Stimulated activated CD4-positive, alpha-beta T cell treated with anti-CD3 and anti-CD28 coated beads, Interleukin-2, amount 100 ng/mL, for 48 hours (primary cell): ENCODE results near the gene FAM131A.
"Not testable (repeated sequence)": the region's sequence is repeated elsewhere in the genome, so short reads cannot be mapped to it uniquely, and the experiment has no call there.

ENCODE experiments used
- DNase-seq, 2 donors: peaks; one replicate each; pipeline ENCODE4 v3.0.0-alpha.2; 2020

FAM131A gene

GRCh38 chr3:184317201-184317600 is 20.2 kb upstream of the FAM131A start:
- DNase-seq: no peak

- no peak for DNase-seq
Measured at GRCh38 chr3:184320104-184320445, 17.3 kb upstream of the FAM131A start.

GRCh38 chr3:184321666-184322065 is 15.7 kb upstream of the FAM131A start:
- DNase-seq: no peak

- DNase-seq: no peak
Measured at GRCh38 chr3:184322731-184323487, 14.5 kb upstream of the FAM131A start.

GRCh38 chr3:184323696-184324095 is 13.7 kb upstream of the FAM131A start:
- no peak for DNase-seq

- no peak for DNase-seq
Measured at GRCh38 chr3:184325269-184325668, 12.1 kb upstream of the FAM131A start.

GRCh38 chr3:184325715-184326369 is 11.6 kb upstream of the FAM131A start:
- no peak for DNase-seq

- DNase-seq: no peak
Measured at GRCh38 chr3:184327171-184327570, 10.2 kb upstream of the FAM131A start.

- DNase-seq: no peak
Measured at GRCh38 chr3:184328516-184328915, 8.9 kb upstream of the FAM131A start.

- no peak for DNase-seq
Measured at GRCh38 chr3:184332370-184333090, 4.9 kb upstream of the FAM131A start.

GRCh38 chr3:184333190-184333589 is 4.2 kb upstream of the FAM131A start:
- no peak for DNase-seq

GRCh38 chr3:184333700-184334099 is 3.7 kb upstream of the FAM131A start:
- no peak for DNase-seq

GRCh38 chr3:184334470-184335158 is 2.8 kb upstream of the FAM131A start:
- DNase-seq: no peak

GRCh38 chr3:184335291-184335660 is 2.1 kb upstream of the FAM131A start:
- no peak for DNase-seq

GRCh38 chr3:184335661-184336546 is 1.5 kb upstream of the FAM131A start:
- peak; percentile 89 to 94 for DNase-seq

GRCh38 chr3:184336547-184337398 is 627 bp upstream of the FAM131A start:
- DNase-seq: no peak

GRCh38 chr3:184337981-184338380 is 581 bp downstream of the FAM131A start:
- no peak for DNase-seq

- DNase-seq: no peak
Measured at GRCh38 chr3:184338511-184338945, 1.1 kb downstream of the FAM131A start.

GRCh38 chr3:184339001-184339400 is 1.6 kb downstream of the FAM131A start:
- no peak for DNase-seq

- DNase-seq: not testable (repeated sequence)
Measured at GRCh38 chr3:184339451-184340135, 2.2 kb downstream of the FAM131A start.

- DNase-seq: no peak
Measured at GRCh38 chr3:184341925-184342324, 4.5 kb downstream of the FAM131A start.
